ENCODE measurements around the gene ZNF414.
A peak's percentile ranks its signal among the peaks of the same experiment; 100 is the strongest.
"Not testable (repeated sequence)": the region's sequence is repeated elsewhere in the genome, so short reads cannot be mapped to it uniquely, and the experiment has no call there.

ZNF414 gene, protein sequence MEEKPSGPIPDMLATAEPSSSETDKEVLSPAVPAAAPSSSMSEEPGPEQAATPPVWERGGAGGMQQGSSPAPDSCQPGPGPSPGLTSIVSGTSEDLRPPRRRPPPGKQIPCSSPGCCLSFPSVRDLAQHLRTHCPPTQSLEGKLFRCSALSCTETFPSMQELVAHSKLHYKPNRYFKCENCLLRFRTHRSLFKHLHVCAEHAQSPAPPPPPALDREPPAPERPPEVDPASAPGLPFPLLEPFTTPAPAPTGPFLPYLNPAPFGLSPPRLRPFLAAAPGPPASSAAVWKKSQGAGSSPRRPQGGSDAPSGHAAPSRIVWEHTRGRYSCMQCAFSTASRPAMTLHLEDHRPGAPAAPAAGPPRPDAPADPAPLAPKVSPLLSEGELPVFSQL

DNA sequence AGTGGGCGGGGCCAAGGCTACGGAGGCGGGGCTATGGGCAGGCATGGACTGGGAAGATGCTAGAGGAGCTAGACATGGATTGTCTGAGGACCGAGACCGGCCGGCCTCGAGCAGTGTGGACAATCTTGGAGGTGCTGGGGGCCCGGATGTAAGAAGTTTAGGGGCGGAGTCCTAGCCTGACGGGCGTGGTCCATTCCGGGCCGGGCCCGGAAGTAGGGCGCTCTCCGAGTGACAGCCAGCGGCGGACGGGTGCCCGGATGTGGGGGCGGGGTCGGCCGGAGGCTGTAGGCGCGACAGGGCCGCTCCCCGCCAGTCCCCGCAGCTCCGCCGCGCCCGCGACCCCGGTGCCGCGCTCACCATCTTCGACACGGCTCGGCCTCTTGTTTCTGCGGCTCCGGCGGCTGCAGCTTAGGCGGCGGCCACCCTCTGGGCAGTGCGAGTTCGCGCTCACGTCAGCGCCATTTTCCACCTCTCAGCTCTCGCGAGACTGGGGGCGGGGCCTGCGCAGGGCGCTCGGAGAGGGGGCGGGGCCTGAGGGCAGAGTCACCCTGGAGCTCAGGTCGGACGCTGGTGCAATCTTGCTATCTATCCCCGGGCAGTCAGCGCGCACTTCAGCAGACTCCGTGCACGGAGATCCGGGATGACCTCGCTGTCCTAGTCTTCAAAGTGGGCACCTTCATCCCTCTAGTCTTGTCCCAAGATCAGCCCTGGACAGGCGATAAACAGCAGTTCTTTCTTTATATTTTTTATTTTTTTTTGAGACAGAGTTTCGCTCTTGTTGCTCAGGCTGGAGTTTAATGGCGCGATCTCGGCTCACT lies at the start of gene ZNF414:
Gene ZNF414 (minus strand): TSS at position 481 of the 818 bp plus-strand sequence. CDS start 121 bp downstream, at position 360.
- DNase-seq = peak; percentile 84

DNA sequence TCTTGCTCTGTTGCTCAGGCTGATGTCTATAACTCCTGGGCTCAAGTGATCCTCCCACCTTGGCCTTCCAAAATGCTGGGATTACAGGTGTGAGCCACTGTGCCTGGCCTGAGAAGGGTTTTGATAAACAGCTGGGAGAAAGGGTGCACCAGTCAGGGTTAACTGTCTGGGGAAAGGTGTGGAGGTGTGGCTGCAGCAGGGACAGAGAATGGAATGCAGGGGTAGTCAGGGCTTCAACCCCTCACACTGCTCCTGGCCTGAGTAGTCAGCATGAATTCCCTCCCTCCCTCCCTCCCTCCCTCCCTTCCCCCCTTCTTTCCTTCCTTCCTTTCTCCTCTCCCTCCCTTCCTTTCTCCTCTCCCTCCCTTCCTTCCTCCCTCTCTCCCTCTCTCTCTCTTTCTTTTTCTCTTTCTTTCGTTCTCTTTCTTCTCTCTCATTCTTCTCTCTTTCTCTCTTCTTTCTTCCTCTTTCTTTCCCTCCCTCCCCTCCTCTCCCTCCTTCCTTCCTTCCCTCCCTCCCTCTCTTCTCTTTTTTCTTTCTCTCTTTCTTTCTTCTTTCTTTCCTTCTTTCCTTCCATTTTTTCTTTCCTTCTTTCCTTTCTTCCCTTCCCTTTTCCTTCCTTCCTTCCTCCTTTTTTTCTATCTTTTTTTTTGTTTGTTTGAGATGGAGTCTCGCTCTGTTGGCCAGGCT lies 47.3 kb upstream of the ZNF414 start:
- no peak for DNase-seq

DNA sequence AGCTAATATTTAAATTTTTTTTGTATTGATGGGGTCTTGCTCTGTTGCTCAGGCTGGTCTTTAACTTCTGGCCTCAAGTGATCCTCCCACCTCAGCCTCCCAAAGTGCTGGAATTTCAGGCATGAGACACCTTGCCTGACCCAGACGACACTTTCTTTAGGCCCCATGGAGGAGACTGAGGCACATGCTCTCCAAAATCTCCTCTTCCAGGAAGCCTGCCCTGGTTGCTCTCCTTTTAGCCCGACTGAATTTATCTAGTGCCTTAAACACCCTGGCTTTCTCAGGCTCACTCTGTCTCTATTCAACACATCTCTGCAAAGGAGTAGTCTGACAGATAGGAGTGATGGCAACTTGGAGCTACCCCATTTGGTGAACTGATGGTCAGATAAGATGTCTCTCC lies 44.4 kb upstream of the ZNF414 start:
- DNase-seq = no peak

DNA sequence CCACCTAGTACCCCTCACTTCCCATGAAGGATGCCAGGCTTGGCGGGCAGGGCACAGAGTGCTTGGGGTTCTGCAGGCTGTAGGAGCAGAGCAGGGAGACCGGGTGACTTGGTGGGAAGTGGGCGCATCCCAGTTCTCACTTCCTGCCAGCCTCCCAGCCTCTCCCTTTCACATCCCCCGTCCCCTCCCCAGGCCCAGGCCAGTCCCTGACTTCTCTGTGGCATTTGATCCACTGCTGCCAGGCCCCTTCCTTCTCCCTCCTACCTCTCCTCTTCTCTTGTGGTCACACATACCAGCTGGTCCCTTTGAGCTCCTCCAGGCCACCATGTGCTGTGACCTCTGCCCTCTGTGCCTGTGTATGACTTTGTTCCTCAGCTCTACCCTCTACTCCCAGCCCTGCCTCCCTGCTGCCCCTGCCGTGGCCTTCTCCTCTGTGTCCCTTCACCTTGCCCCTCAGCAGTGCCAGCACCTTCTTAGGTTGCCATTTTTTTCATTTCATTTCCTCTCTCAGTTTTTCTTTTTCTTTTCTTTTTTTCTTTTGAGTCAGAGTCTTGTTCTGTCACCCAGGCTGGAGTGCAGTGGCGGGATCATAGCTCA lies 43.8 kb upstream of the ZNF414 start:
- DNase-seq = no peak

DNA sequence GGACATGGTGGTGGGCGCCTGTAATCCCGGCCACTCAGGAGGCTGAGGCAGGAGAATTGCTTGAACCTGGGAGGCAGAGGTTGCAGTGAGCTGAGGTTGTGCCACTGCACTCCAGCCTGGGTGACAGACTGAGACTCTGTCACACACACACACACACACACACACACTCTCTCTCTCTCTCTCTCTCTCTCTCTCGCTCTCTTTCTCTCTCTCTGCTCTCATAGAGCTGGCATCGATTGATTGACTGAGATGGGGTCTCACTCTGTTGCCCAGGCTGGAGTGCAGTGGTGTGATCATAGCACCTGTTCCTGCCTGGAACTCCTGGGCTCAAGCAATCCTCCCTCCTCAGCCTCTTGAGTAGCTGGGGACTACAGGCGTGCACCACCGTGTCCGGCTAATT lies 39.8 kb upstream of the ZNF414 start:
- DNase-seq = not testable (repeated sequence)

DNA sequence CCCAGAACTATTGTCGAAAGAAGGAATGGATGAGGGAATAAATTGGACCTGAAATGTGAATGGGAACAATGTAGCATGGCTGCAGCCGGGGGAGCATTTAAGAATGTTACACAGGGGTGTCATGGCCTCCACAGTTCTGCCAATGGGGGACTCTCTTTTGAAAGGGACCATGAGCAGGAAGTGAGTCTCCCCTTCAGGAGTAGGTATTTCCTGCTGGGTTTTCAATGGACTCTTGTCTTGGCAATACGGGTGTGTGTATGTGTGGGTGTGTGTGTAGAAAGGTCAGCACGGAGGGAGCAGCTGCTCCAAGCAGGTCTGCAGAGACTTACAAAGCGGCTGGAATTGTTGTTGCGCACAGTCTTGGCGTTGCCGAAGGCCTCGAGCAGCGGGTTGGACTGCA lies 38.8 kb upstream of the ZNF414 start:
- no peak for DNase-seq

DNA sequence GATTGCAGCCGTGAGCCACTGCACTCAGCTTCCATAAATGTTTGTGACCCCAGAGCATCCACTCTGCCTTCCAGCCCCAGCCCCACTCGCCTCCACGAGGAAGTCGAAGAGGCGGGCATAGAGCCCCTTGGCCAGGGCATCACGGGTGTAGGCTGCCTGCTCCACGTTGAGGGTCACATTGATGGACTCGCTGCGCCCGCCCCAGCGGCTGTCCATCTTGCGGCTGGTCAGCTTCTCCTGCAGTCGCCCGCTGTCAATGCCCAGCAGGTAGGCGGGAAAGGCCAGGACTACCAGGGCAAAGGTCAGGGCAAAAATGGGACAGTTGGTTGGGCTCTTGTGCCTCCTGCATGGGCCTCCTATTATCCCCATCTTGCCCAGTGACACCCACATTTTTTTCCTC lies 36.1 kb upstream of the ZNF414 start:
- DNase-seq = no peak

DNA sequence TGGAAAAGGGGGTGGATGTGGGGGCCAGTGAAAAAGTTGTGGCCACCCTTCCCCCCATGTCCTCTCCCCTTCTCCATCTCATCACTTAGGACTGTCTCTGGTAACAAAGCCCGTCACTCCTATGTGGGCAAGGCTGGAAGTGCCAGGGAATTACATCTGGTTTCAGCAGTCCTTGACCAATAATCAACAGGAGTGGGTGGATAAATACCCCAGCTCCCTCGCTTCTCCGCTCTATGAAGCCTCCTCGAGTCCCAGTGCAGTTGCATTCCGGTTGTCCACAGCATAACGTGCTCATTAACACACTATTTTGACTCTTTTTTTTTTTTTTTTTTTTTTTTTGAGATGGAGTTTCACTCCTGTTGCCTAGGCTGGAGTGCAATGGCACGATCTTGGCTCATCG lies 31.8 kb upstream of the ZNF414 start:
- DNase-seq = no peak

DNA sequence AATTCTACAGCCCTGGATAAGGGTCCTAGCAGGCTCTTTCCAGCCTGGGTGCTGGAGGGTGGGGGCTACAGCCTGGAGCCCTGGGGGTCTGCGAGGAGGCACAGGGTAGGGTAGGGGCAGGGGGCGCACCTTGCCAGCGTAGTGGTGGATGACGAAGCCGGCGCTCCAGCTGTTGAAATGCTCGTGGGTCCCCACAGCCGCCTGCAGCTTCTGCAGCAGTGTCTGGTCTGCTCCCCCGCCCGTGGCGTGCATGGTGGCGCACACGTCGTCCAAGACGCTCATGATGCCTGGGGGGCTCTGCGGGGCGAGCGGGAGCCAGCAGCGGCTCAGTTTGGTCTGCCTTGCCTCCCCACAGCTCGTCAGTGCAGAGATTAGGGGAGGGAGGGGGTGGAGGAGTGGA lies 30.2 kb upstream of the ZNF414 start:
- DNase-seq = no peak

DNA sequence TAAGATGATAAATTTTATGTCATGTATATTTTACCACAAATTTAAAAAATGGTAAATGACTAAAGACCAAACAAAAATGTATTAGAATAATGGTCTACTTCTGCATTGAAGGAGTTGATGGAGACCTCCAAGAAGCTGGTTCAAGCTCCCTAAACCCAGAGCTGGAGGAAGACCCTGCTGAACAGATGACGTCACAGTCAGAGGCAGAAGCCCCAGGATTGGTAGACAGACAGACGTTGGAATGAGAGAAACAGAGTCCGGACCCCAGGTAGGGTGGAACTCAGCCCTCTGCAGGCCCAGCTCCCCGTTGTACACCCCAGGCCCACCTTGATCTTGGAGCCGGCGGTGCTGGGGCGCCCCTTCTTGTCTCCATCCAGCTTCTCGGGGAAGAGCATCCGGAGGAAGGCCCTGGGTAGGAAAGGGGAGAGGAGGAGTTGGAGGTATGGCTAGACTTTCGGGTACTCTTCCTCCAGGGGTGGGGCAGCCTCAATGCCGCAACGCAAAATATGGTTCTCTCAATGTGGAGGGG lies 25.7 kb upstream of the ZNF414 start:
- no peak for DNase-seq

DNA sequence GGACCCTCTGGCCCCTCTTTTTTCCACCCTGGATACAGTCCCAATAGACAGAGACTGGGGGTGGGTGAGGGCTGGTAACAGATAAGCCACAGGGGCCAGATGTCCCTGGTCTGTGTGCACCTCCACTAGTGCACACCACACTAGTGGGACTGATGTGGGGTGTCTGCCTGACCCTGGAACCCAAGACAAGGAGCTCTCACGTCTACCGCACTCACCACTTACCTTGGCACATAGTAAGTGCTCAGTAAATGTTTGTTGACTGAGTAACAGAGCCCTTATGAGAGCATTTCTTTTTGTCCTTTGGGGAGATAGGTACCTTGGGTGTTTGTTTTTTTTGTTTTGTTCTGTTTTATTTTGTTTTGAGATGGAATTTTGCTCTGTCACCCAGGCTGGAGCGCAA lies 23.1 kb upstream of the ZNF414 start:
- no peak for DNase-seq

DNA sequence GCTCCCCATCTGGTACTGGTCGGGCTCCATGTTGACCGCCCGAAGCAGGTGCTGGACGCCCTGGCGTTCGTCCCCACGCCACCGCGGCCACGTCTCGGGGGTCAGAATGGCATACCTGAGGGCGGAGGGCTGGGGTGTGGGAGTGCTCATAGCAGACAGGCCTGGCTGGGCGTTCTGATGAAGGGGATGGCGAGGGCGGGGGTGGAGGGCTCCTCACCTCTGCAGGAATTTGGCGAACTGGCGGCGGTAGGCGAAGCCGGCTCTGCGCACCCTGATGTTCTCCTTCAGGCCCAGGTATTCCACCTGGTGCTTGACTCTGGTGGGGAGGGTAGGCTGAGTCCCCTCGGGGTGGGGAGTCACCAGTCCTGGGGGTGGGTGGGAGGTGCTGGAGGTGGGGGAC lies 22.3 kb upstream of the ZNF414 start:
- DNase-seq = no peak

DNA sequence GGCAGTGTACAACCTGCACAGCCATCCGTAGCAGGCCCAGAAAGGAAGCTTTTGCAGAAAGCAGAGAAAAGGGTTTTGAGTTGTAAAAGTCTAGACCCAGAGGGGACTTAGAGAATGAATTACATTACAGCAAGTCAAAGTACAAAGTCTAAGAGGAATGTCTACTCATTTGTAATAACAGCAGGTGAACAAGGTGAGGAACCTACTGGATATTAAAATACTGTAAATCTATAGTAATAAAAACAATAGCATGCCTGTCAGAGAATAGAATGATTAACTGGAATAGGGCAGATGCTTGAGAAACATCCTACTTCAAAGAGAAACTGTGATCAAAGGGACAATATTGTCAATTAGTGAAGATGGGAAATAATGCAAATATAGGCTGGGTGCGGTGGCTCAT lies 18.3 kb upstream of the ZNF414 start:
- no peak for DNase-seq

DNA sequence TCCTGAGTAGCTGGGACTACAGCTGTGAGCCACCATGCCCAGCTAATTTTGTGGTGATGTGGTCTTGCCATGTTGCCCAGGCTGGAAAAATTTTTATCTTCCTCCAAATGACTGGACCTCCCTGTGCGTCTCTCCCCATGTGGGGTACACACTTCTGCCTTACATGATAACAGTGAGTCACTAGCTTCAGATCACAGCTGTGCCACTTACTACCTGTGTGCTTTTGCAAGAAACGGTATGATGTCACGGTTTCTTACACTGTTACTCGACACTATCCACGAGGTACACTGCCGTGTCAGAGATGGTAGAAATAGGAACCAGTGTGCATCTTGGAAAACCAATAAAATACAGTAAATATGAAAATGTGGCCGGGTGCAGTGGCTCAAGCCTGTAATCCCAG lies 17.5 kb upstream of the ZNF414 start:
- no peak for DNase-seq

DNA sequence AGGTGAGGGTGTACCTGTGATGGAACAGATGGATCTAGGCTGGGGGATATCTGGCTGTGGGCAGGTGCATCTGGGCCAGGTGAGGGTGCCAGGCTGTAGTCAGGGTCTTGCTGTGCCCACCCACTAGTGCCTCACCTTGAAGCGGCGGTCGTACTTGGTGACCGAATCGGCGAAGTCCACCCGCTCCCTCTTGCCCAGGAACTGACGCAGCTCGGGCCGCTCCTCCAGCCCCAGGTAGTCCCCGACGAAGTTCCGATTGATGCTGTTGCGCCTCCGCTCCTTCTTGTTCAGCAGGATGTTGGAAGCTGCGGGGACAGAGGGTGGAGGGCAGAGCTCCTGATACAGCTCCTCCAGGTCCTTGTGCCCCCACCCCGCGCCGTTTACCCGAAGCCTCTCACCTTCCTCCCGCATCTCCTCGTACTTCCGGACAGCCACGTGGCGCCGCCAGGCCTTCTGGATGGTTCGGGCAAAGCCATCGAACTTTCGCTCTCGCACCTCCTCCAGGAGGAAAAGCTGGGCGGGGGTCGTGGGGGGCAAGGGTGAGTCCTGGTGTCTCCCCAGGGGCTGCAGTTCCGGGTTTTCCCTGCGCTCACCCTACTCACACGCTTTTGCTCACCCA lies 16.2 kb upstream of the ZNF414 start:
- DNase-seq = no peak

DNA sequence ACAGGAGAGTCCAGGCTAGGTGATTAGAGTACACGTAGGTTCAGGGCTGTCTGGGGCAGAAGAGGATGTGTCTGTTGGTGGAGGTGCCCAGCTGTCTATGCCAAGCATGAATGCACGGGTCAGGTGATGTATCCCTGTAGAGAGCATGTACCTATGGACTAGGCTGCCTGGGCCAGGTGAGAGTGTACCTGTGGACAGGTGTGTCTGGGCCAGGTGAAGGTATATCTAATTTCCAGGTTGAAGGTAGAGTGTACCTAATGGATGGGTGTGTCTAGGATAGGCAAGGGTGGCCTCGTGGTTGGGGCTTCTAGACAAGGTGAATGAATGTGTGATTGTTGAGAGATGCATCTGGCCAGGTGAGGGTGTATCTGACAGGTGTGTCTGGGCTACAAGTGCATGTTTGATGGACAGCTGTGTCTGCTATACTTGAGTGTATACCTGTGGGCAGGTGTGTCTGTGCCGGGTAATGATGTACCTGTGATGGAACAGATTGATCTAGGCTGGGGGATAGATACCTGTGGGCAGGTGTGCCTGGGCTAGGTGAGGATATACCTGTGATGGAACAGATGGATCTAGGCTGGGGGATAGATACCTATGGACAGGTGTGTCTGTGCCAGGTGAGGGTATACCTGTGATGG lies 15.5 kb upstream of the ZNF414 start:
- no peak for DNase-seq

DNA sequence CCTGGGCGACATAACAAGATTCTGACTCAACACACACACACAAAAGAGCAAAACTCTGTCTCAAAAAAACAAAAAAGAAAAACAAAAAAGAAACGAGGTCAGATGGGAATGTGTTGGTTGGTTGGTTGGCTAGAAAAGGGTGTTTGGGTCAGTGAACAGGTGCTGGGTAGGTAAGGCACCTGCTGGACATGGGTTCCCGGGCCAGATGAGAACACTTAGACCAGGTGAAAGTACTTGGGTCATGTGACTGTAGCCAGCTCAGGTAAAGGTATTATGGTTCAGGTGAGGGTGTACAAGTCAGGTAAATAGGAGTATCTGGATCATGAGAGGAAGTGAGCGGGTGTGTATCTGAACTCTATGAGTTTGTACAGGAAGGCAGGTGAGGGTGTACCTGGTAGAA lies 14.5 kb upstream of the ZNF414 start:
- DNase-seq = no peak

DNA sequence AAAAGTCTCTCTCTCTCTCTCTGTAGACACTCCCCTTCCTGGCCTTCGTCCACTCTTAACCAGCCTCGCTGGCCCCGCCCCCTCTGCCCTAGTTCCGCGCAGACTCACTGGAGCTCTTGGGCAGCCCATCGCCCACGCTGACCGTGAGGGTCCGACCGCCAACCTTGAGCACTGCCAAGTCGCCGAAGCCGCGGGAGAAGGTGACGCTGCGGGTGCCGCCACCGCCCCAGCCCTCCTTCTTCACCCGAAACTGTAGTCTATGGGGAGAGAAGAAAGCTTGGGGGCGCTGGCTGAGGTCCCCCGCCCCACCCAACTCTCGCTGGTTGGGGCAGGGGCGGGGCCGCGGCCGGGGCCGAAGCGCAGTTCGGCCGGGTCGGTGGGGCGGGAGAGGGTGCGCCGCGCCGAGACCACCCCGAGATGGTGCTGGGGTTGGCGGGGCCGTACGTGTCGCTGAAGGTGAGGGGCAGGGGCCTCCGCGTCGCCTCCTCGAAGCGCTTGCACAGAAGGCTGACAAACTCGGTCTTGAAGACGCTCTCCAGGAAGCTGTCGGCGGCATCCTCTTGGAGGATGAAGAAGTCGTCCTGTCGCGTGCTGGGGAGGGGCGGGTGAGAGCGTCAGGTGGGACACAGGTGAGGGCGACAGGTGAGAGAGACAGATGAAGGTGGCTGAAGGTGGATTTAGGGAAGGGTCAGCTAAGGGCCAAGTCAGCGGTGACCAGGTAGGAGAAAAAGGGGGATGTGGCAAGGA lies 12.6 kb upstream of the ZNF414 start:
- DNase-seq = no peak

DNA sequence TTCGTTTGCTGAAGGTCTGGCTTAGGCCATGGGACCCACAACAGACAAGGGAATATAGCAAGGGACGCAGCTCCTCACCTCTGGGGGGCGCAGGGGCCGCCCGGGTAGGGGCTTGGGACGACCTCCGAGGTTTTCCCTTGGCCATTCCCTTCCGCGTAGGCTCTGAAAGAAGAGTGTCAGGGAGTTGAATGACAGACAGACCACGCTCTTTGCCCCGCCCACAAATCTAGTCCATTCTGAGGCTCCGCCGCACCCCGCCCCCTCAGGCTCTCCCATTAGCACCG lies 11.4 kb upstream of the ZNF414 start:
- no peak for DNase-seq

DNA sequence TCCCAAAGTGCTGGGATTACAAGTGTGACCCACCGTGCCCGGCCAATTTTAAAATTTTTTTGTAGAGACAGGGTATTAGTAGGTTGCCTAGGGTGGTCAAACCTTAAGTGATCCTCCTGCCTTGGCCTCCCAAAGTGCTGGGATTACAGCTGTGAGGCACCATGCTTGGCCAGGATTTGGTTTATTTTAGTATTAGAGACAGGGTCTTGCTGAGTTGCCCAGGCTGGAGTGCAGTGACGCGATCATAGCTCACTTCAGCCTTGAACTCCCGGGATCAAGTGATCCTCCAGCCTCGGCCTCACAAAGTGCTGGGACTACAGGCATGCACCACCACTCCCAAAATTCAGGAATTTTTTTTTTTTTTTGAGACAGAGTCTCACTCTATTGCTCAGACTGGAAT lies 5.4 kb upstream of the ZNF414 start:
- no peak for DNase-seq

DNA sequence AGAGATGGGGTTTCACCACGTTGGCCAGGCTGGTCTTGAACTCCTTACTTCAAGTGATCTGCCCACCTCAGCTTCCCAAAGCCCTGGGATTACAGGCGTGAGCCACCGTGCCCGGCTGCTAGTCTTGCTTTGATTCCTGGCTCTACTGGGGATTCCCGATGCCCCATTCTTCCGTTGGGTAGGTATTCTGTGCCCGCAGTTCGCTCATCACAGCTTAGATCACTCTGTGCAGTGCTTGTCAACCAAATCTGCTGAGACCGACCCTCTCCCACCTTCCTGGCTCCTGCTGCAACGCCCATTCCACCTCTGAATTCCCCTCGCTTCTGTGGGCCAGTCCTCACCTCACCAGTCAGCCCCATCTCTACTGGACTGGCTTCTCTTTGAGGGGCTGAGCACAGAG lies 4.6 kb upstream of the ZNF414 start:
- DNase-seq = no peak

Measured in NCI-H510A (cell line).